NT2/D1 (cell line): ENCODE measurements around the gene TMEM158.

ENCODE experiments used
- YY1 ChIP-seq: IDR thresholded peaks from 2 replicates; pipeline ENCODE4 v1.6.1; 2011; ENCODE audit not compliant: insufficient read length, insufficient read depth
- ZNF274 ChIP-seq: IDR thresholded peaks from 2 replicates; pipeline ENCODE4 v1.6.1; 2011; ENCODE audit warnings: mild to moderate bottlenecking, low read depth, low read length

GRCh38 chr3:45204136-45204535 is 22.0 kb downstream of the TMEM158 start:
- TF ChIP-seq YY1 (no peak), ZNF274 (no peak)
